PC-9 (cell line): ENCODE results near the gene GABRR2. TPM values are rescaled to one million over a fixed set of nuclear protein-coding genes. Genes with fewer than 3 reads are reported as not detected.

Experiments used
- BruUV-seq: library from RNA; stranded (reverse); fragments of 400-500 nt; replicated peaks from 2 replicates; lab custom pipeline; 2021; lab: Mats Ljungman, UMichigan
- CTCF ChIA-PET: fragments of 300-600 bp; sonication (Branson Sonifier 250); formaldehyde crosslinking; loops from one replicate; lab custom pipeline; 2022; ENCODE audit warnings: antibody characterized with exemption; lab: Charles Lee
- POLR2A ChIA-PET: fragments of 300-600 bp; sonication (Branson Sonifier 250); formaldehyde crosslinking; loops from one replicate; lab custom pipeline; 2022; ENCODE audit warnings: antibody characterized with exemption; ENCODE audit not compliant: unreplicated experiment; lab: Charles Lee
- DNase-seq, 2 experiments: peaks; one replicate each; pipeline versions ENCODE4 v3.0.0 to v3.0.0-alpha.2; 2015 to 2022; ENCODE audit warnings: mixed read lengths in 1 of 2
- H2AFZ ChIP-seq: fragments of 200-600 bp; sonication (generic); 2 replicates; pipeline ENCODE4 v1.8.1; 2017; ENCODE audit warnings: antibody characterized with exemption
- H3F3A ChIP-seq: fragments of 200-600 bp; sonication (generic); 2 replicates; pipeline ENCODE4 v1.8.1; 2017; ENCODE audit warnings: antibody characterized with exemption, mild to moderate bottlenecking, low read depth; ENCODE audit not compliant: insufficient read depth
- H3K27ac ChIP-seq: fragments of 200-600 bp; sonication (generic); 2 replicates; pipeline ENCODE4 v1.6.1; 2016; ENCODE audit warnings: mixed run types
- H3K27me3 ChIP-seq: fragments of 200-600 bp; sonication (generic); 2 replicates; pipeline ENCODE4 v1.6.1; 2016; ENCODE audit warnings: low read depth, mixed run types; ENCODE audit not compliant: insufficient read depth
- H3K36me3 ChIP-seq: fragments of 200-600 bp; sonication (generic); 2 replicates; pipeline ENCODE4 v1.6.1; 2016; ENCODE audit warnings: low read depth, mixed run types
- H3K4me1 ChIP-seq: fragments of 200-600 bp; sonication (generic); replicated peaks from 2 replicates; pipeline ENCODE4 v1.6.1; 2016; ENCODE audit warnings: mixed run types; ENCODE audit not compliant: insufficient read depth
- H3K4me2 ChIP-seq: fragments of 200-600 bp; sonication (generic); 2 replicates; pipeline ENCODE4 v1.6.1; 2017; ENCODE audit warnings: mixed run types
- H3K4me3 ChIP-seq: fragments of 200-600 bp; sonication (generic); 2 replicates; pipeline ENCODE4 v1.6.1; 2016; ENCODE audit warnings: mixed run types
- H3K79me2 ChIP-seq: fragments of 200-600 bp; sonication (generic); 2 replicates; pipeline ENCODE4 v1.6.1; 2017; ENCODE audit warnings: low read depth, mixed run types
- H3K9me2 ChIP-seq: fragments of 200-600 bp; sonication (generic); 2 replicates; pipeline ENCODE4 v1.8.1; 2017; ENCODE audit warnings: mild to moderate bottlenecking; ENCODE audit not compliant: insufficient read depth
- H3K9me3 ChIP-seq: fragments of 200-600 bp; sonication (generic); 2 replicates; pipeline ENCODE4 v1.8.1; 2016; ENCODE audit warnings: low read depth; ENCODE audit not compliant: insufficient read depth
- H4K20me1 ChIP-seq: fragments of 200-600 bp; sonication (generic); 2 replicates; pipeline ENCODE4 v1.8.1; 2017; ENCODE audit not compliant: insufficient read depth
- EZH2 ChIP-seq: fragments of 200-600 bp; sonication (generic); IDR thresholded peaks from 2 replicates; pipeline ENCODE4 v1.8.0; 2017; ENCODE audit warnings: antibody characterized with exemption, low read depth
- intact Hi-C: fragments of 100-400 bp; cut with micrococcal nuclease; formaldehyde crosslinking; loops from one replicate; pipeline ENCODE4 v1.10.0; 2022; ENCODE audit not compliant: unreplicated experiment
- total RNA-seq: library from RNA; stranded (reverse); gene quantifications from 2 replicates; pipeline ENCODE4 v1.2.3, GENCODE V29; 2021
- TF ChIP-seq, protein P1 (sequence below): fragments of 200-600 bp; sonication (generic); conservative IDR thresholded peaks from 2 replicates; pipeline ENCODE4 v1.6.1; 2017; ENCODE audit warnings: mixed run types, antibody characterized with exemption, mild to moderate bottlenecking, moderate library complexity

The GABRR2 gene
- total RNA-seq, 1 experiment from 2014 or later = 0.52 TPM

DNA sequence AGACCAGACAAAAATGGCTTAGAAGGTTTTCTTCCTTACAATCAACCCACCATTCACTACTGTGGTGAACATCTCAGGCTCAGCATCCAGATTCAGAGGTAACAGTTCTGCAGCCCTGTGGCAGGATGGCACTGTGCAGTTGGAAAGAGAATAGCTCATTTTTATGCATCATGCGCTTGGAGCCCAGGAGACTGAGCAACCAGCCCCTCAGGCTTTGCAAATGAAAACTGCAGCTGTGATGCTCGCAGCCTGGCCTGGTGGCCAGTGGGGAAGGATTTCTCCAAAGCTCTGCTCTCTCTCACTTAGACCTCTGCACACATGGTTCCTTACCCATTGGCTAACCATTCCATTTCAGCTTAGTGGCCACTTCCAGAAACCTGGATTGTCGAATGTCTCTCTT, 45.8 kb downstream of the GABRR2 start:
- H3F3A ChIP-seq = no peaks in the 10 kb centered on the region
- H3K27me3 ChIP-seq = no peaks in the 10 kb centered on the region
- BruUV-seq = no TSS peak
- no peak overlapping the region for H3K4me2 ChIP-seq
- ChIA-PET CTCF (no interaction called here), POLR2A (no interaction called here)
- no peak overlapping the region for H3K4me3 ChIP-seq
- no peaks in the 10 kb centered on the region for H3K79me2 ChIP-seq
- intact Hi-C loops = no loop called here
- H2AFZ ChIP-seq = no peak overlapping the region
- no peaks in the 10 kb centered on the region for H3K9me3 ChIP-seq
- no peaks in the 10 kb centered on the region for H3K4me1 ChIP-seq
- no peak overlapping the region for H3K27ac ChIP-seq
- no peak for TF ChIP-seq EZH2
- TF ChIP-seq, protein P1, sequence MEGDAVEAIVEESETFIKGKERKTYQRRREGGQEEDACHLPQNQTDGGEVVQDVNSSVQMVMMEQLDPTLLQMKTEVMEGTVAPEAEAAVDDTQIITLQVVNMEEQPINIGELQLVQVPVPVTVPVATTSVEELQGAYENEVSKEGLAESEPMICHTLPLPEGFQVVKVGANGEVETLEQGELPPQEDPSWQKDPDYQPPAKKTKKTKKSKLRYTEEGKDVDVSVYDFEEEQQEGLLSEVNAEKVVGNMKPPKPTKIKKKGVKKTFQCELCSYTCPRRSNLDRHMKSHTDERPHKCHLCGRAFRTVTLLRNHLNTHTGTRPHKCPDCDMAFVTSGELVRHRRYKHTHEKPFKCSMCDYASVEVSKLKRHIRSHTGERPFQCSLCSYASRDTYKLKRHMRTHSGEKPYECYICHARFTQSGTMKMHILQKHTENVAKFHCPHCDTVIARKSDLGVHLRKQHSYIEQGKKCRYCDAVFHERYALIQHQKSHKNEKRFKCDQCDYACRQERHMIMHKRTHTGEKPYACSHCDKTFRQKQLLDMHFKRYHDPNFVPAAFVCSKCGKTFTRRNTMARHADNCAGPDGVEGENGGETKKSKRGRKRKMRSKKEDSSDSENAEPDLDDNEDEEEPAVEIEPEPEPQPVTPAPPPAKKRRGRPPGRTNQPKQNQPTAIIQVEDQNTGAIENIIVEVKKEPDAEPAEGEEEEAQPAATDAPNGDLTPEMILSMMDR = no peak
- no peaks in the 10 kb centered on the region for H3K9me2 ChIP-seq
- H3K36me3 ChIP-seq = no peaks in the 10 kb centered on the region
- no peak for DNase-seq
- no peaks in the 10 kb centered on the region for H4K20me1 ChIP-seq

DNA sequence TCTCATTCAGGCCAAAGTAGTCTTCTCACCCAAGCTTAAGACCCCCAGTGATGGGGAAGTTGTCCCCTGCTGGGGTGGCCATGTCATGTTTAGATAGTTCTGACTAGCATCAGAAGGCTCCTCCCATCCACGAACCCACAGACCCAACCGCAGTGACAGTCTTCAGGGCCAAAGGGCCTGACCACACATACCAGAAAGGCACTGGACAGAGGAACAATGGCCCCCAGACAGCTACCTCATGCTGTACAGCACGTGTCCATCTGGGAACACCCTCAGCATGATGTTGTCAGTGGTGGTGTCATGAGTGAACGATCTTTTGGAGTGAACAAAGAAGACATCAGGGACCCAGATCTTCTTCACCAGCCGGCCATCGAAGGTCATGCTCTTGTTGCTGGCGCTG, 46.3 kb downstream of the GABRR2 start:
- Histone ChIP-seq H3K9me3 (no peaks in the 10 kb centered on the region), H3K36me3 (no peaks in the 10 kb centered on the region), H3K4me3 (no peak overlapping the region), H3K4me2 (no peak overlapping the region), H2AFZ (no peak overlapping the region), H3K4me1 (no peaks in the 10 kb centered on the region), H3K27ac (no peak overlapping the region), H3F3A (no peaks in the 10 kb centered on the region), H4K20me1 (no peaks in the 10 kb centered on the region), H3K79me2 (no peaks in the 10 kb centered on the region), H3K9me2 (no peaks in the 10 kb centered on the region), H3K27me3 (no peaks in the 10 kb centered on the region)
- no TSS peak for BruUV-seq
- peak in 1 of 2 experiments; percentile 8 for DNase-seq
- TF ChIP-seq, protein P1 = no peak
- no peak for TF ChIP-seq EZH2
- intact Hi-C loops = no loop called here
- ChIA-PET CTCF (no interaction called here), POLR2A (interaction anchor here (0.6 kb wide), 1 partner anchor 191 kb away, joined by 3 read pairs; no protein-coding TSS in a partner anchor)

DNA sequence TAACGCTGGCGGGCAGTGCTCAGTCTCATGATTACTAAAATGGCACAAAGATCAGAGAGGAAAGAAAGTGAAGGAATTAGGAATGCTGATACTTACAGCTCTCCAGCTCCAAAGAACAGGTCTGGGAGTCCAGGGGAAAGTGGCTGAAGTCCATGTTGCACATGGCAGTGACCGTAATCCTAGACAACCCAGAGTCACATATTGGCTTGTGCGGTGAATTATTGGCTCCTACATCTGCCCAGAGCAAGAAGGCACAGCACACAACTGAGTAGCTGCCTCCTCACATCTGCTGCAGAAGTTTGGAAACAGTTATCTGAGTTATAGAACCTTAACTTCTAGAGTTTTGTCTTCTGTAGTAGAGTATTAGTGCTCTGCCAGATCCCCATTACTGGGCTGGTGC, 47.2 kb downstream of the GABRR2 start:
- Histone ChIP-seq H3K4me3 (no peak overlapping the region), H2AFZ (no peak overlapping the region), H3K4me1 (no peaks in the 10 kb centered on the region), H3K36me3 (no peaks in the 10 kb centered on the region), H3K4me2 (no peak overlapping the region), H3K79me2 (no peaks in the 10 kb centered on the region), H3K9me3 (no peaks in the 10 kb centered on the region), H4K20me1 (no peaks in the 10 kb centered on the region), H3K9me2 (no peaks in the 10 kb centered on the region), H3K27me3 (no peaks in the 10 kb centered on the region), H3K27ac (no peak overlapping the region), H3F3A (no peaks in the 10 kb centered on the region)
- ChIA-PET POLR2A (no interaction called here), CTCF (interaction anchor here (0.6 kb wide), 2 partner anchors 91 to 95 kb away, joined by 3 to 4 read pairs; no protein-coding TSS in a partner anchor)
- intact Hi-C loops = no loop called here
- no TSS peak for BruUV-seq
- no peak for DNase-seq
- TF ChIP-seq, protein P1 = no peak
- no peak for TF ChIP-seq EZH2
